ENCODE data around the gene SAMSN1. TPM values are rescaled to one million over a fixed set of nuclear protein-coding genes. Genes with fewer than 3 reads are reported as not detected.

Gene SAMSN1
- total RNA-seq, 4 donors from 2014 or later = 0.80 to 1.9 (median 0.93) TPM

GRCh38 chr21:14543983-14544382 lies 2.1 kb downstream of the SAMSN1 start:
- DNase-seq (ENCODE audit: low spot score in 2 of 2) = no peak
- no peak overlapping the region for H3K27ac ChIP-seq

GRCh38 chr21:14542638-14543037 lies 3.5 kb downstream of the SAMSN1 start:
- Histone ChIP-seq H3K9me3 (no peaks in the 10 kb centered on the region), H3K27ac (no peak overlapping the region), H3K27me3 (no peaks in the 10 kb centered on the region), H3K4me1 (no peaks in the 10 kb centered on the region), H3K4me3 (no peak overlapping the region), H3K36me3 (no peaks in the 10 kb centered on the region)
- no peak for DNase-seq (ENCODE audit: low spot score in 2 of 2)
- TF ChIP-seq EP300 (IDR thresholded peaks at IDR 0.05) (no peak), POLR2A (IDR thresholded peaks at IDR 0.05) (no peak), CTCF (IDR thresholded peaks at IDR 0.05) (no peak), POLR2AphosphoS5 (IDR thresholded peaks at IDR 0.05) (no peak)

More at GRCh38 chr21:14543983-14544382, 2.1 kb downstream of the SAMSN1 start:
- 74% methylated on average over 5 of the region's 5 CpGs for WGBS
- no peaks in the 10 kb centered on the region for H3K27me3 ChIP-seq
- H3K9me3 ChIP-seq = no peaks in the 10 kb centered on the region
- H3K4me1 ChIP-seq = no peaks in the 10 kb centered on the region
- TF ChIP-seq POLR2A (IDR thresholded peaks at IDR 0.05) (no peak), POLR2AphosphoS5 (IDR thresholded peaks at IDR 0.05) (no peak), EP300 (IDR thresholded peaks at IDR 0.05) (no peak), CTCF (IDR thresholded peaks at IDR 0.05) (no peak)
- H3K36me3 ChIP-seq = no peaks in the 10 kb centered on the region
- H3K4me3 ChIP-seq = no peak overlapping the region

GRCh38 chr21:14541841-14542490 lies 4.1 kb downstream of the SAMSN1 start:
- no peak for DNase-seq (ENCODE audit: low spot score in 2 of 2)
- 54% methylated on average over 8 of the region's 8 CpGs for WGBS
- H3K36me3 ChIP-seq = no peaks in the 10 kb centered on the region
- H3K4me3 ChIP-seq = peak overlapping the region; percentile 13
- no peaks in the 10 kb centered on the region for H3K27me3 ChIP-seq
- H3K4me1 ChIP-seq = no peaks in the 10 kb centered on the region
- H3K9me3 ChIP-seq = no peaks in the 10 kb centered on the region
- H3K27ac ChIP-seq = no peak overlapping the region
- TF ChIP-seq CTCF (IDR thresholded peaks at IDR 0.05) (no peak), POLR2A (IDR thresholded peaks at IDR 0.05) (no peak), POLR2AphosphoS5 (IDR thresholded peaks at IDR 0.05) (no peak), EP300 (IDR thresholded peaks at IDR 0.05) (no peak)

- TF ChIP-seq CTCF (IDR thresholded peaks at IDR 0.05) = no peak
- no peak for TF ChIP-seq POLR2AphosphoS5 (IDR thresholded peaks at IDR 0.05)
- TF ChIP-seq EP300 (IDR thresholded peaks at IDR 0.05) = no peak
- TF ChIP-seq POLR2A (IDR thresholded peaks at IDR 0.05) = no peak
These were observed 7.6 kb downstream of the SAMSN1 start for GRCh38 chr21:14538483-14538882.

GRCh38 chr21:14536929-14537328 lies 9.2 kb downstream of the SAMSN1 start:
- H3K36me3 ChIP-seq = no peaks in the 10 kb centered on the region
- H3K4me3 ChIP-seq = no peak overlapping the region
- H3K27me3 ChIP-seq = no peaks in the 10 kb centered on the region
- no peaks in the 10 kb centered on the region for H3K9me3 ChIP-seq
- H3K27ac ChIP-seq = no peak overlapping the region
- no peak for TF ChIP-seq CTCF (IDR thresholded peaks at IDR 0.05)
- no peak for TF ChIP-seq POLR2A (IDR thresholded peaks at IDR 0.05)
- no peak for TF ChIP-seq POLR2AphosphoS5 (IDR thresholded peaks at IDR 0.05)
- TF ChIP-seq EP300 (IDR thresholded peaks at IDR 0.05) = no peak
- DNase-seq (ENCODE audit: low spot score in 2 of 2) = no peak
- 97% methylated on average over 5 of the region's 5 CpGs for WGBS
- H3K4me1 ChIP-seq = no peaks in the 10 kb centered on the region

More at GRCh38 chr21:14538483-14538882, 7.6 kb downstream of the SAMSN1 start:
- H3K36me3 ChIP-seq = no peaks in the 10 kb centered on the region
- H3K9me3 ChIP-seq = no peaks in the 10 kb centered on the region
- H3K27me3 ChIP-seq = no peaks in the 10 kb centered on the region
- H3K27ac ChIP-seq = no peak overlapping the region
- no peaks in the 10 kb centered on the region for H3K4me1 ChIP-seq
- DNase-seq (ENCODE audit: low spot score in 2 of 2) = no peak
- H3K4me3 ChIP-seq = no peak overlapping the region

Measured in suprapubic skin (tissue), 4 donors.